ENCODE measurements around the gene NFAT5.
"Not testable (repeated sequence)": the region's sequence is repeated elsewhere in the genome, so short reads cannot be mapped to it uniquely, and the experiment has no call there.

The NFAT5 gene

GRCh38 chr16:69565671-69566239, at the start of gene NFAT5:
NFAT5 (plus strand) TSS chr16:69565966; CDS start chr16:69566302, 336 bp downstream.
- Histone ChIP-seq H3K9me3 (no peaks in the 10 kb centered on the region), H3K27ac (peak within 1 kb of the TSS; percentile 96), H3K4me1 (ENCODE audit: control insufficient read depth in 1 of 2, insufficient read depth in 1 of 2, low read depth in 1 of 2, low read length in 1 of 2) (peaks cover 38 to 44% of the 10 kb centered on the region in 2 experiments), H3K27me3 (no peaks in the 10 kb centered on the region), H3K4me3 (ENCODE audit: low read depth in 1 of 2, low read length in 1 of 2) (peak within 1 kb of the TSS; percentile 92 to 94), H3K36me3 (no peaks in the 10 kb centered on the region)
- TF ChIP-seq CTCF (IDR thresholded peaks at IDR 0.05), result no peak

- H3K27me3 ChIP-seq; H3K4me3 ChIP-seq (ENCODE audit: low read depth in 1 of 2, low read length in 1 of 2); H3K36me3 ChIP-seq; H3K27ac ChIP-seq; H3K4me1 ChIP-seq (ENCODE audit: control insufficient read depth in 1 of 2, insufficient read depth in 1 of 2, low read depth in 1 of 2, low read length in 1 of 2); H3K9me3 ChIP-seq: not testable (repeated sequence)
Observed at GRCh38 chr16:69517914-69518313, 47.9 kb upstream of the NFAT5 start.

GRCh38 chr16:69520413-69520799, 45.4 kb upstream of the NFAT5 start:
- Histone ChIP-seq H3K36me3 (no peaks in the 10 kb centered on the region), H3K4me1 (ENCODE audit: control insufficient read depth in 1 of 2, insufficient read depth in 1 of 2, low read depth in 1 of 2, low read length in 1 of 2) (peaks cover 4 to 5% of the 10 kb centered on the region in 2 experiments), H3K4me3 (ENCODE audit: low read depth in 1 of 2, low read length in 1 of 2) (no peak overlapping the region), H3K9me3 (no peaks in the 10 kb centered on the region), H3K27ac (no peak overlapping the region), H3K27me3 (peaks cover 5% of the 10 kb centered on the region)
- TF ChIP-seq CTCF (IDR thresholded peaks at IDR 0.05), result no peak

- Histone ChIP-seq H3K9me3 (no peaks in the 10 kb centered on the region), H3K27me3 (peaks cover 5% of the 10 kb centered on the region), H3K27ac (no peak overlapping the region), H3K36me3 (no peaks in the 10 kb centered on the region), H3K4me1 (ENCODE audit: control insufficient read depth in 1 of 2, insufficient read depth in 1 of 2, low read depth in 1 of 2, low read length in 1 of 2) (peaks cover 4 to 5% of the 10 kb centered on the region in 2 experiments), H3K4me3 (ENCODE audit: low read depth in 1 of 2, low read length in 1 of 2) (no peak overlapping the region)
- no peak for TF ChIP-seq CTCF (IDR thresholded peaks at IDR 0.05)
Observed at GRCh38 chr16:69520800-69521602, 44.8 kb upstream of the NFAT5 start.

GRCh38 chr16:69522041-69522578, 43.7 kb upstream of the NFAT5 start:
- H3K27ac ChIP-seq, result no peak overlapping the region
- no peak for TF ChIP-seq CTCF (IDR thresholded peaks at IDR 0.05)
- no peaks in the 10 kb centered on the region for H3K9me3 ChIP-seq
- H3K36me3 ChIP-seq, result no peaks in the 10 kb centered on the region
- no peak overlapping the region for H3K4me3 ChIP-seq (ENCODE audit: low read depth in 1 of 2, low read length in 1 of 2)
- H3K4me1 ChIP-seq (ENCODE audit: control insufficient read depth in 1 of 2, insufficient read depth in 1 of 2, low read depth in 1 of 2, low read length in 1 of 2), result peaks cover 4 to 5% of the 10 kb centered on the region in 2 experiments
- peaks cover 5% of the 10 kb centered on the region for H3K27me3 ChIP-seq

Measured in neutrophil (primary cell).